Measurements from ENCODE around the gene STK24.
A peak's percentile ranks its signal among the peaks of the same experiment; 100 is the strongest.

The STK24 gene

DNA sequence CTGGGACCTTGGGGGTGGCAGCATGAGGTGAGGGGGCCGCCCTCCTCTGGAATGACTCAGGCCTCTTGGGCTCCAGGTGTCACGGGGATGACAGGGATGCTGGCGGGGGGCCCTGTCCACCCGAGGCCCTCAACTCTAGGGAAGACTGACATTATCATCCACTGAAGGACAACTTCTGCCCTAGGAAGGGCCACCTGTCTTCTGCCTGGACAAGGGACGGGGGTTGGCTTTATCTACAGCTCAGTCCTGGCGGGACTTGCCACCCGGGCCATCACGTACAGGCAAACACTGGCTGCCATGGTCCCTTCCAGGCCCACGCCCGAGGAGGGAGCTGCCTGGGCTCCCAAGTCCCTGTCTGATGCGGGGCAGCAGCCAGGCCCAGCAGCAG is 130.7 kb downstream of the STK24 start:
- DNase-seq, result no peak

DNA sequence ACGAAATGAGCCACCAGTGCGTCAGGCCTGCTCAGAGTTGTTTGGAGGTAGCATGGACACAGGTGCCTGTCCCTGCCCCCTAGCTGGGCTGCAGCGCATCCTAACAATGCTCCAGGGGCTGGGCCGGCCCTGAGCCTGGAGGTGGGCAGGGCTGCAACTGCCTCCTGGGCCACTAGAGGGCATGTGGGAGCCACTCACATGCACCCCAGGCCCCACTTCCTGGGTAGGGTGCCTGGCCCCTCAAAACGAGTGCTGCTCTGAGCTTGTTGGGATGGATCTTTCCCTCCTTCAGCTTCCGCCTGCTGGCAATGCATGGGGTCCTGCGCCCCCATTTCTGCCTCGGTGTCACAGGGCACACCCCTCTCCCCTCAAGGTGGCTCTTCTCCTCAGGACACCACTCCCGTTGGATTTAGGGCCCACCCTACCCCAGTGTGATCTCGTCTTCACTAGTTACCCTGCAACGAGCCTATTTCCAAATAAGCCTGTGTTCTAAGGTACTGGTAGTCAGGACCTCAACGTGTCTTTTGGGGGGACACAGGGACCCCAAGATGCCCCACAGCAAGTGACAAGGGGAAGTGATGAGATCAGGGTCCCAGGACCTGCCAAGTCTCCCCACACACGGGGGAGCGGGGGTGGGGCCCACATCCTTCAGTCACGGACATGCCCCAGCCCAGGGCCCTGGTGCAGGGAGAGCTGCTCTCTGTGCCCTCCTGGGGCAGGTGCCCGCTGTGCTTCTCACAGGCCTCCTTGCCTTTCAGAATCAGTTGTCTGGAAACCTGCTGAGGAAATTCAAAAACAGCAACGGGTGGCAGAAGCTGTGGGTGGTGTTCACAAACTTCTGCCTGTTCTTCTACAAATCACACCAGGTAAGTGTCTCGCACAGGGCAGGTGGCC is 131.3 kb downstream of the STK24 start:
- peak; percentile 70 for DNase-seq

DNA sequence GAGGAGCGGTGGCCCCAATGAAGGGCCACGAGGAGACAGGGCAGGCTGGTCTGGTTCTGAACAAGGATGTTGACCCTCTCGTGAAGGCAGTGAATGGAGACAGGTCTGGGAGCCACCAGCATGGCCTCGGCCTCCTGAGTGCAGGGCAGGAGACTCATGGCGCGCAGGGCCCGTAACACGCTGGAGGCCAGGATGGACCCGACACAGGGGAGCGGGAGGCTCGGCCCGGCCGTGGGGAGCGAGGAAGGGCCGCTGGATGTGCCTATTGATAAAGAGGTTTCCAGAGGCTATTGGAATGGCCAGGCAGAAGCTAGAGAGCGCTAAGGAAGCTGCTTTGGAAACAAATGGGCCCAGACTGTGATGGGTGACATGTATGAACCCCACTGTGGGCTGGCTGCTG is 132.5 kb downstream of the STK24 start:
- no peak for DNase-seq

DNA sequence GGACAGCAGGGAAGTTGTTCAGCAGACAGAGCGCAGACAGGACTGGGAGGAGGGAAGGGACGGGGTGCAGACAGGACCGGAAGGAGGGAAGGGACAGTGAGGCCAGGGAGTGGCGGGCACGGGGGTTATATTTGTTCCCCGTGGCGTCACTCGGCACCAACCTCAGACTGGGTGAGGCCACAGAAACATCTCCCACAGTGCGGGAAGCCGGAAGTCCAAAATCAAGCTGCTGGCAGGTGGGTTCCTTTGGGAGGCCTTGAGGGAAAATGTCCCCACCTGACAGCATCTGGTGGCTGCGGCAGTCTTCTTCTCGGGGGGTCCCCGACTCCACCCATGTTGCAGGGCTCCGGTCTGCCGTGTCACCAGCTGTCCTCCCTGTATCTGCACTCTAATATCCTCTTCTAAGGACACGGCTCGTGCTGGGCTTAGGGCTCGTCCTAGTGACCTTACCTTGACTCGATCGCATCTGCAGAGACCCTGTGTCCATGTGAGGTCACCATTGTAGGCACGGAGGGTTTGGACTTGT is 133.0 kb downstream of the STK24 start:
- DNase-seq, result no peak

DNA sequence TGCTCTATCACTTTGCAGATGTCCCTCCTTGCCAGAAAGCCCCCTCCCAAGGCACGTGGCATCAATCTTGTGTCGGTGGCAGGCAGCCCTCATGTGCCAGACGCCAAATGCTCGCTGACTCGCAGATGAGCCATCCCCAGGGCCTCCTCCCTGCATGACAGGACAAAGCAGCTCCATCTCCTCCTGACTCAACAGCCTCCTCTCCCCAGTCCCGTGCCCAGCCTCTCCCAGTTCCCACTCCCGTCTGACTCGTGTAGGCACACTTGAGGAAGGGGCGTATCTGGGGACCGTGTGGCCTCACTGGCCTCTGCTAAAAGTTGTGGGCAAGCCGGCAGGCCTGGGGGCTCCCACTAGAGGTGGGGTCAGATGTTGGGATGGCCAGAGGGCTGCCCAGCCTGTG is 133.6 kb downstream of the STK24 start:
- DNase-seq, result no peak

DNA sequence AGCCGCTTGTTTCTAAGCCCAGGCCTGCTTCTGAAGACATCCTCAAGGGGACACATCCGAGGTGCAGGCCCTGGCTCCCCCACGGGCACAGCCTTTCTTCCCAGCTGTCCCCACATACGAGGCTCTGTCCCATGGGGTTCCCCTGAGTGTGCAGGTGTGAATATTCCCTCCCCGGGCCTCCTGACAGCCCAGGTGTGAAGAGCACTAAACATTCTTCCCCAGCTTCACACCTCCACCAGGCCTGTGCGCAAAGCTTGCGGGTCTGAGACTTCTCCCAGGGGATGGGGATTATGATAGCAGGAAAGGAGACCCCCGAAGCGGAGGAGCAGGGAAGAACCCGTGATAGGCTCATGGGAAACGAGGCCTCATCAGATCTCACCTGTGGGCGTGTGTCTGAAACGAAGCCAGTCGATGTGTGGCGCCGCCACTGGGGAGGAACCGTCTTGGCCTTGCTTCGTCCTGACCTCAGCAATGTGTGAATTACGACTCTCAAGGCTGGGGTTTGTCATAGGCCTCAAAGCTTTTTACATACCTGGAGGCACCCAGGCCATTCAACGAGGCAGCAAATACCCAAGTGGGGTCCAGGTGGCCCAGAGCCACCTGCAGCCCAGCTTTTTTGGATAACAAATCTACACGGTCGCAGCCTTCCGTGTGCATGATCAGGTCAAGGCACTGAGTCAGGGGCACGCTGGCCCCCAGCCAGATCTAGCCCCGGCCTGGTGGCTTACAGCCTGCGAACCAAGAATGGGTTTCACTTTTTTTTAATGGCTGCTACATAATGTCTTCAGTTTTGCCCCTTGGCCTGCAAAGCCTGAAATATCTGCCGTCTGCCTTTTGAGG is 134.3 kb downstream of the STK24 start:
- DNase-seq, result no peak

DNA sequence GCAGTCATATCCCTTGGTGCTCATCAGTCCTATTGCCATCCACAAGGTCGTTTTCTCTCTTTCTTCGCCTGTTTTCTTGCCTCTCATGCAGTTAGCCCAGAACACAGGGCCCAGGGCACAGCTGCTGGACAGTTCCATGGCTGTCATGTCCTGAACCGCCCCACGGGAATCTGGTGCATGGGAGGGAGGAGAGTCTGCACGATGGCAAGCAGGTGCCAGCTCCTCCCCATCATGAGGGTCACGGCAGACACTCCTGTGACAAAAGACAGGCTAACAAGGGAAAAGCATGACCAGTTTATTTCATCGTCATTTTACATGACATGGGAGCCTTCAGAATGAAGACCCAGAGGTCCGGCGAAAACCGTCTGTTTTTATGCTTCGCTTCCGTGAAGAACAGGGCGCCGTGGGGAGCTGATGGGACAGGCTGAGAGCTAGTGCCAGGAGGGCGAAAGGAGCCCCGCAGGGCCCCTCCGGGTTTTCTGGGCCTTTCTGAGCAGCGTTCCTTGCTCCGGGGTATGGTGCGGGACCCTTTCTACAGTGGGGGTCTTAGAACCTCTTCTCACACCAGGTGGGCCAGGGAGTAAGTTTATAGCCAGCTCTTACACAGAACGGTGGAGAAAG is 135.7 kb downstream of the STK24 start:
- no peak for DNase-seq

DNA sequence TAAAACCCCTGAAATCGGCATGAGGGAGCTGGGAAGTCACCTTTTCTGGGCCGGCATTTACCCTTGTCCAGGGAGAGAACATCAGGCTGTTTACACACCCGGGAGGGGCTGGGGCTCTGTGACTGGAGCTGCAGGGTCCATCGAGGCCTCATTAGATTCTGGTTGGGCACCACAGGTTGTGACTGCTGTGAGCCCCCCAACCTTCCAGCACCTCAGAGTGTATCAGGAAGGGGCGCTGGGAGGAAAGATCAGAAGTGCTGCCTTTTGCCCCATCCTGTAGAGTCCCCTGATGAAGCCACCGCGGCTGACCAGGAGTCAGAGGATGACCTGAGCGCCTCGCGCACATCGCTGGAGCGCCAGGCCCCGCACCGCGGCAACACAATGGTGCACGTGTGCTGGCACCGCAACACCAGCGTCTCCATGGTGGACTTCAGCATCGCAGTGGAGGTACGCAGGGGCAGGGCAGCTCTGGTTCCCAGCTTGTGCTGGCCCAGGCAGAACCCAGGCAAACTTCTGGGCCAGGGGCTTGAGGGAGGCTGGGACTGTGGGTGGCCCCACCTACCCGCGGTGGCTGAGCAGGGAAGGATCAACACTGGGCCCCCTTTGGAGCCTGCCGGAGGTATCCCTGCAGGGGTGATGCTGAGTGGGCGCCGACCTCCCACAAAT is 136.4 kb downstream of the STK24 start:
- DNase-seq, result no peak

DNA sequence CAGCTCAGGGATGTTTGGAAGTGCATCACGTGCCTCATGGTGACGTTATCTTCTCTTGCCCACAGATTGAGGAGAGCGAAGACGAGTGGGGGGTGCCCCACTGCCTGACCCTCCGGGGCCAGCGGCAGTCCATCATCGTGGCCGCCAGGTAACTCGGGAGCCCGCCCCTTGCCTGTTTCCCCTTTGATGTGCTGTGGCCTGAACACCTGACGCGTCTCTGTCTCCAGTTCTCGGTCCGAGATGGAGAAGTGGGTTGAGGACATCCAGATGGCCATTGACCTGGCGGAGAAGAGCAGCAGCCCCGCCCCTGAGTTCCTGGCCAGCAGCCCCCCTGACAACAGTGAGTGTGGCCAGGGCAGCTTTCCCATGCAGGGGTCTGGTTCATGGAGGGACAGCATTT is 137.0 kb downstream of the STK24 start:
- DNase-seq, result no peak

DNA sequence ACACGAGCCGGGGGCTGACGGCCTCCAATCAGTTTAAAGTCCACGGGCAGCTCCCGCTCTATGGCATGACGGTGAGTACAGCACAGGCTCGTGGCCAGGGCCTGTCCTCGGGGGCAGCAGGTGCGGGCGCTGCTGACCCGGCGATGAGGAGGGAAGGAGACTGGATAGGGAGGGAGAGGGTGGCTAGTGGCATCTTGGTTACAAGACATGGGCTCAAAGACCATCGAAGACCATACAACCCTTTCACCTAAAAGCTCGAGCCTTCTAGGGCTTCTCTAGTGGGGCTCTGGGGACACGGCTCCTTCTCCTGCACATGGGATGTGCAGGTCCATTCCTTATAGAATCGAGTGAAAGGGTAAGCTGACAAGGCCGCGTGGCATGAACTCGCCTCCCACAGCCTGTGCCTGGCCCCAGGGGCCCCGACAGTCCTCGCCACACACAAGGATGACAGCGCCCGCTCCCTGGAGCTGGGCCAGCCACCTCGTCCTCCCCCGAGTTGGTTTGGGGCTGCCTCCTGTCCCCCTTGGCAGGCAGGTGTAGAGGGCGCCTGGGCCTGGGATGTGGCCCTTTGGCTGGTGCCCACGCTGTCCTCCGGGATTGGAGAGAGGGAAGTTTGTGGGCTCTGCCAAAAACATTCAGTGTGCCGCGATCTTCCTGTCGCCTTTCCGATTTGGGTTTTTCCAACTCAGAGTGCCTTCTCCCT is 137.6 kb downstream of the STK24 start:
- DNase-seq, result no peak

DNA sequence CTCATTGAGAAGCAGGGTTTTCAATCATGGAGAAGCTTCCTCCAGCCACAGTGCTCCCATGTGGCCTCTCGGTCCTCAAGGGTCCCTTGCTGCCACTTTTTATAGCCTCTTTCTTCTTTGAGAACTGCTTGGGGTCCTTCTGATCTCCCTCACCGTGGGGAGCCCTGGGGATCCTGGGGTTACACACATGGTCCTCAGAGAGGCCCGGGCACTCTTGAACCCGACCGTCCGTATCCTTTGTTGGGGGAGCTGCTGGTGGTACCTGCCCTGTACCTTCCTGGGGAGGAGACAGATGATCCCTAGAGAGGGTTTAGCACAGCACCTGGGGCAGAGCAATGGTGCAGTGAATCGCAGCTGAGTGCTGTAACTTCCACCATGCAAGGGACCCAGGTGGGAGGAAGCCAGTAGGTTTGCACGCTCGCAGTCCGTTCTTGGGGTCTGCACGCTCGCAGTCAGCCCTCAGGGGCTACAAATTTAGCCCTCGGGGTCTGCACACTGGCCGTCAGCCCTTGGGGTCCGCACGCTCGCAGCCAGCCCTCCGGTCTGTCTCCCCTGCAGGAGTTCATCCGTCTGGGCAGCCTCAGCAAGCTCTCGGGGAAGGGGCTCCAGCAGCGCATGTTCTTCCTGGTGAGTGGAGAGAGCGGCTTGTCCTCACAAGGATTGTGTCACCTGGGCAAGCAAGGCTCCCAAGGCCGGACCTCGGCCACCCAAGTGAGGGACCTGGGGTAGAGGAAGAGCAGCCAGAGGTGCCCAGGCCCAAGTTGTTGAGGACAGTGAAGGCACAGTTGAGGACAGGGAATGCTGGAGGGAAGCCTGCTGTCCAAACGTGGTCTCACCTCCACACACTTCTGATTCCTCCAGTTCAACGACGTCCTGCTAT is 138.4 kb downstream of the STK24 start:
- no peak for DNase-seq

DNA sequence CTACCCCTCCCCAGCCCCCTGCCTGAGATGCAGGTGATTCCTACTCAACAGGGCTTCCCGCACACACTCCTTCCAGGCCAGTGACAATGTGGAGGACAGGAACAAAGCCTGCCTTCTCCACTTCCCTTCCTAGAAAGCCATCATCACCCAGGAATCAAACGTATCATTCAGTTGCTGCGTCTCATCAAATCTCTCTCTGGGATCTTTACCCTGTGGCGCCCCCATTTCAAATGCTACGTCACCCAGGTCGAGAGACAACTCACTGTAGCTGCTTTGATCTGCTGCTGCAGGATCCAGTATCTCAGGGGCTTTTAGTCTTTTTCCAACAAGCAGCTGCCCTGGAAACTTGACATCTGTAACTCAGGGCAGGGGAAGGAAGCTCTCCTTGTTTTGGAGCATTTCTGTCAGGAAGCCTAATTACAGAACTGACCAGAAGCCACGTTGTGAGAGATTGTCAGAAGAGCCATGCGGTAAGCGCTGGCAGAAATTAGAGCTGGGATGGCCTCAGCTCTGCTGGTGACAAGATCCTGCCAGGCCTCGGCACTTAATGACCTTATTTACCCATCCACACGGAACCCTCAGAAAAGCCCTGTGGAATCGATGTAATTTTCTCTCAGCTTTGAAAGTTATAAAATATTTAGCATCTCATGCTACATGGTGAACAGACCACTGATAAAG is 140.5 kb downstream of the STK24 start:
- DNase-seq, result no peak

DNA sequence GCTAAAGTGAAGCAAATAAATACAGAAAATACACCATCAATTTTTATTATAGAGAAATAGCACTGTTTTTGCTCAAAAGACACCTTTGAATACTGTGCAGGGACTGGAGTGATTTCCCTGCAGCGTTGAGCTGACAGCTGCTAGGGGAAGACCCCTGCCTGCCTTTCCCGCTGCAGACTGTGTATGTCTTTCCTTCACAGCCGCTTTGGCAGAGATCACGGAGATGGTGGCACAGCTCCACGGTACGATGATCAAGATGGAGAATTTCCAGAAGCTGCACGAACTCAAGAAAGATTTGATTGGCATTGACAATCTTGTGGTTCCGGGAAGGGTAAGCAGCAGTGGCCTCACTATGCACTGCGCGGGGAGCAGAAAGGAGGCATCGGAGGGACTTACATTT is 141.5 kb downstream of the STK24 start:
- no peak for DNase-seq

DNA sequence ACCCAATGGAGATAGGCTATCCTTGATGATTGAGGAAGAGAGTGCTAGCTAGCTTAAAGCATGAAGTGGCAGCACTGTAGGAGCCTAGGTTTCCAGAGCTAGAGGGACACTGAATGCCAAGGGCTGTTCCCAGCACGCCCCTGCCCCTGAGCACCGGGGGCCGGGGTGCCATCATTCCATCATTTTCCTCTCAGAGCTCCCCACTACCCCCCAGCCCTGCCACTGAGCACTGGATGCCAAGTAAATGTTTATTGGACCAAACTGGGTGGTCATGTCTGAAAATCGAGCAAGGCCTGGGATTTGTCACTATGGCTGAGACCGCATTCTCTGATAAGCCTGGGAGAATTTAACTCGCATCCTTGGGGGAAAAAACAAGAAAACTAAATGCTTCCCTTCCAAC is 142.8 kb downstream of the STK24 start:
- no peak for DNase-seq

DNA sequence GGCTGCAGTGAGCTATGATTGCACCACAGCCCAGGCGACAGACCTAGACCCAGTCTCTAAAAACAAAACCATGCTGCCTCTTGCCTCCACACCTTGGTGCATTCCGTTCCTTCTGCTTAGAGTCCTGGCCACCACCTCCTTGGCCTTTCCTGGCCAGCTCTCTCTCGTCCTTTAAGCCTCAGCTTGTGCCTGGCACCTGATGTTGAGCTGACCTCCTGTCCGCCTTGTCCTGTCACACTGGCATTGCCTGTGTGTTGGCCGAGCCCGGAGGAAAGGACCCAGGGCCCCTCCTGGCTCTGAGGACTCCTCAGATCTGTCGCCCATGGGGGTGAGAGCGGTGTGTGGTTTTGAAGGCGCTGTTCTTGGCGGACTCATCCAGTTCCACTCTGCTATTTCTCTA is 143.3 kb downstream of the STK24 start:
- no peak for DNase-seq

DNA sequence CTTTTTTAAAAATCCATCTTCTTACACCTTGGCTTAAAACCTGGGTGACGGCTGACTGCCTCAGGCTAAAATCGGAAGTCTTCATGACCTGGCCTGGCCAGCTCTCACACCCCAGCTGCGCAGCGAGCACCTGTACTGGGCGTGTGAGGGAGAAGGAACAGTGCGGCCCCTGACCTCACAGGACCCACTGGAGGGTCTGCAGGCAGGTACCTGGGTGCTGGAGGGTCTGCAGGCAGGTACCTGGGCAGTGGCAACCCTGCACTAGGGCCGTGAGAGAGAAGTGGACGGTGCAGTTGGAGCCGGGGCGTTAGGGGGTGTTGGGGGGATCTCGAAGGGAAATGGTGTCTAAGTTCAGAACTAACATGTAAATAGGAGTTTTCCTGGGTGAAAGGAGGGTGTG is 144.3 kb downstream of the STK24 start:
- DNase-seq, result no peak

DNA sequence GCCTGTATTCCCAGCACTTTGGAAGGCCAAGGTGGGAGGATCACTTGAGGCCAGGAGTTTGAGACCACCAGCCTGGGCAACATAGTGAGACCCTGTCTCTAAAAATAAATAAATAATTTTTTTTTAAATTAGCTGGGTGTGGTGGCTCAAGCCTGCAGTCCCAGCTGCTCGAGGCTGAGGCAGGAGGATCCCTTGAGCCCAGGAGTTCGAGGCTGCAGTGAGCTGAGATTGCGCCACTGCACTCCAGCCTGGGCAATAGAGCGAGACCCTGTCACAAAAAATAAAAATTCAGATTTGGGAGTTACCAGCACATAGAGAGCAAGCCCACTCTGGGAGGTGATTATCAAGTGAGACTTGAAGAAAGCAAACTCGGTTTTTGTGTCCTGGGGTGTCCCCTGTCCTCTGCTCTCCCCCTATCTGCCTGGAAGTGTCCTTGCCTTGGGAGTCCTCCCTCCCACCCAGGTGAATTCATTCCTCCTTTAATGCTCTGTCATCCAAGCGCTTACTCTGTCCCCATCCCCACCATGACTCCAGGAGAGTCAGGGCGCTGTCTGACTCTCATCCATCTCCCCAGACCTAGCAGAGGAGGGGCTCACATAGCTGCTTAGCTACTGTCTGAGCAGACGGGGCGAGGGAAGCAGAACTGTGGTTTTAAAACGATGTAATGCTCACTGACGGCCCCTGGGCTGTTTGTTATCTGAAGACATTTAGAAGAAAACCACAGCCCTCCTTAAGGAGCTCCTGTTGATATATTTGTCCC is 146.8 kb downstream of the STK24 start:
- peak; percentile 16 for DNase-seq

DNA sequence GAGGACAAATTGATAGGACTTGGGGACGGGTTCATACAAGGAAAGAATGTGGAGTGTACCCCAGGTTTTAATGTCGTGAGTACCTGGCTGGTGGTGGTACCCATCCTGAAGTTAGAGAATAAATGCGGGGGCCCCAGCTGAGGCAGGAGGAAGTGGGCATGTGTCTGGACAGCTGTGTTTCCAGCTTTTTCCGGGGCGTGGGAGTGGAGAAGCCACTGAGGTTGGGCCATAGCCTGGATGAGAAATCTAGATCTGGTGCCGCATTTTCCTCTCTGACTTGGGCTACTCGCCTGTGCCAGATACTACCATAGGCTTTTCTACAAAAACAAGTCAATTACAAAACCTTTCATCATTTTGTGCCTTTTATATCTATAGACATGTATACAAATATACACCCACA is 147.4 kb downstream of the STK24 start:
- DNase-seq, result no peak

DNA sequence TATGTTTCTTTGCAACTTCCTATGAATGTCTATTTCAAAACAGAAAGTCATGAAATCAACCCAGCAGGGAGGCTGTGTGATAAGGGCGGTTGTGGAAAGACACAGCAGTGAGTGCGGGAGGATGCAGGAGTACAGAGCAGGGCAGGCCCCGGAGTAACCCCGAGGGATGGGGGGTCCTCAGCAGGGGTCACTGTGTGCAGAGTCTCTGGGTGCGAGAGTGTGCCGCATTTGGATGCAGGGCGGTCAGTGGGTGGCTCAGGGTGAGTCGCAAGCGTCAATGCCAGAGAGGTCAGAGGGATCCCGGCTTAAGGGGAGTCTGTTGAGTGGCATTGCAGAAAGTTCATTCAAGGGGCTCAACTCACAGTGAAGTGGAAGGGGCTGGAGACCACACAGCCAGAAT is 147.8 kb downstream of the STK24 start:
- DNase-seq, result no peak

Measured in DMS53 (cell line).